Mesendoderm (in vitro differentiated cells): ENCODE data around the gene SP3.

ENCODE experiments used
- DNase-seq: peaks from one replicate; pipeline ENCODE4 v3.0.0; 2013
- H2AK5ac ChIP-seq: 2 replicates; pipeline ENCODE4 v1.6.1; 2013; ENCODE audit warnings: low read length, inconsistent platforms
- H2BK120ac ChIP-seq: 2 replicates; pipeline ENCODE4 v1.6.1; 2013; ENCODE audit warnings: low read depth, mild to moderate bottlenecking, low read length, moderate library complexity, mixed read lengths
- H2BK15ac ChIP-seq: replicated peaks from 2 replicates; pipeline ENCODE4 v1.6.1; 2013; ENCODE audit warnings: low read depth, mild to moderate bottlenecking, moderate library complexity
- H2BK5ac ChIP-seq: 2 replicates; pipeline ENCODE4 v1.6.1; 2013; ENCODE audit warnings: low read length, inconsistent platforms
- H3K18ac ChIP-seq: 2 replicates; pipeline ENCODE4 v1.6.1; 2013; ENCODE audit warnings: mild to moderate bottlenecking, low read length, mixed read lengths
- H3K23ac ChIP-seq: one replicate; pipeline ENCODE4 v1.6.1; 2013; ENCODE audit warnings: low read length
- H3K27ac ChIP-seq: 2 replicates; pipeline ENCODE4 v1.5.1; 2013; ENCODE audit warnings: low read depth, mild to moderate bottlenecking, inconsistent platforms, low read length, moderate library complexity
- H3K27me3 ChIP-seq: 2 replicates; pipeline ENCODE4 v1.6.1; 2013; ENCODE audit warnings: low read length, control low read depth, mild to moderate bottlenecking, inconsistent platforms; ENCODE audit not compliant: insufficient read depth, poor library complexity
- H3K36me3 ChIP-seq: 2 replicates; pipeline ENCODE4 v1.6.1; 2013; ENCODE audit warnings: low read length, inconsistent platforms; ENCODE audit not compliant: control insufficient read depth, insufficient read depth
- H3K4ac ChIP-seq: one replicate; pipeline ENCODE4 v1.6.1; 2013; ENCODE audit warnings: low read depth, mild to moderate bottlenecking, low read length, moderate library complexity
- H3K4me1 ChIP-seq: 2 replicates; pipeline ENCODE4 v1.6.1; 2013; ENCODE audit warnings: low read depth, low read length, inconsistent platforms; ENCODE audit not compliant: control insufficient read depth
- H3K4me2 ChIP-seq: 2 replicates; pipeline ENCODE4 v1.6.1; 2013; ENCODE audit warnings: low read length
- H3K4me3 ChIP-seq: 2 replicates; pipeline ENCODE4 v1.5.1; 2013; ENCODE audit warnings: mild to moderate bottlenecking, low read length
- H3K56ac ChIP-seq: one replicate; pipeline ENCODE4 v1.6.1; 2013; ENCODE audit warnings: low read length
- H3K79me1 ChIP-seq: 2 replicates; pipeline ENCODE4 v1.6.1; 2013; ENCODE audit warnings: low read length, inconsistent platforms
- H3K79me2 ChIP-seq: 2 replicates; pipeline ENCODE4 v1.6.1; 2013; ENCODE audit warnings: mild to moderate bottlenecking, low read length; ENCODE audit not compliant: control insufficient read depth, insufficient read depth
- H3K9ac ChIP-seq: 2 replicates; pipeline ENCODE4 v1.6.1; 2013; ENCODE audit warnings: low read length, inconsistent platforms
- H4K5ac ChIP-seq: one replicate; pipeline ENCODE4 v1.6.1; 2013; ENCODE audit warnings: low read length
- H4K8ac ChIP-seq: one replicate; pipeline ENCODE4 v1.6.1; 2013; ENCODE audit warnings: low read depth, mild to moderate bottlenecking, control low read depth, low read length, moderate library complexity
- WGBS: extraction: QIAGEN DNeasy Blood & Tissue Kit; methylation state at CpG from one replicate; pipeline ENCODE4 v1.1.7; 2013; ENCODE audit warnings: low lambda C conversion rate, missing lambda C conversion rate; ENCODE audit not compliant: insufficient coverage; ENCODE audit errors: extremely low coverage; 5-methylcytosine and 5-hydroxymethylcytosine counted together

SP3 gene

GRCh38 chr2:173986805-173987204 lies 21.6 kb upstream of the SP3 start:
- H3K4me1 ChIP-seq = no peaks in the 10 kb centered on the region
- no peak overlapping the region for H3K4me3 ChIP-seq
- no peak overlapping the region for H3K56ac ChIP-seq
- no CpG with 5 or more reads among the region's 2 CpGs for WGBS
- no peak overlapping the region for H3K23ac ChIP-seq
- no peak overlapping the region for H2BK120ac ChIP-seq
- no peak for DNase-seq
- H3K27me3 ChIP-seq = no peaks in the 10 kb centered on the region
- H3K79me2 ChIP-seq = no peaks in the 10 kb centered on the region
- H3K36me3 ChIP-seq = no peaks in the 10 kb centered on the region
- H2BK5ac ChIP-seq = no peak overlapping the region
- H3K18ac ChIP-seq = no peak overlapping the region
- no peak overlapping the region for H3K9ac ChIP-seq
- no peak overlapping the region for H3K27ac ChIP-seq
- no peak overlapping the region for H4K8ac ChIP-seq
- no peak overlapping the region for H3K4me2 ChIP-seq
- no peak overlapping the region for H3K4ac ChIP-seq
- H2BK15ac ChIP-seq = no peak overlapping the region
- H3K79me1 ChIP-seq = no peaks in the 10 kb centered on the region
- no peak overlapping the region for H4K5ac ChIP-seq
- H2AK5ac ChIP-seq = no peak overlapping the region

GRCh38 chr2:173985605-173985992 lies 20.4 kb upstream of the SP3 start:
- Histone ChIP-seq H3K27ac (no peak overlapping the region), H2BK5ac (no peak overlapping the region), H3K4me3 (no peak overlapping the region), H2BK120ac (no peak overlapping the region), H3K56ac (no peak overlapping the region), H3K9ac (no peak overlapping the region), H3K79me2 (no peaks in the 10 kb centered on the region), H3K4me2 (no peak overlapping the region), H2BK15ac (no peak overlapping the region), H3K18ac (no peak overlapping the region), H3K36me3 (no peaks in the 10 kb centered on the region), H3K27me3 (no peaks in the 10 kb centered on the region), H4K8ac (no peak overlapping the region), H3K79me1 (no peaks in the 10 kb centered on the region), H3K23ac (no peak overlapping the region), H3K4me1 (no peaks in the 10 kb centered on the region), H2AK5ac (no peak overlapping the region), H3K4ac (no peak overlapping the region), H4K5ac (no peak overlapping the region)
- no CpG with 5 or more reads among the region's 1 CpG for WGBS
- no peak for DNase-seq

- H2AK5ac ChIP-seq = no peak overlapping the region
- H3K4me2 ChIP-seq = no peak overlapping the region
- no peak overlapping the region for H4K5ac ChIP-seq
- no peaks in the 10 kb centered on the region for H3K79me1 ChIP-seq
- no peak overlapping the region for H2BK15ac ChIP-seq
- DNase-seq = no peak
- H3K27ac ChIP-seq = no peak overlapping the region
- no peaks in the 10 kb centered on the region for H3K36me3 ChIP-seq
- H3K18ac ChIP-seq = no peak overlapping the region
- H3K4me1 ChIP-seq = no peaks in the 10 kb centered on the region
- WGBS = no CpG with 5 or more reads among the region's 9 CpGs
- H3K79me2 ChIP-seq = no peaks in the 10 kb centered on the region
- H3K9ac ChIP-seq = no peak overlapping the region
- H3K4me3 ChIP-seq = no peak overlapping the region
- H3K23ac ChIP-seq = no peak overlapping the region
- H2BK5ac ChIP-seq = no peak overlapping the region
- no peak overlapping the region for H3K56ac ChIP-seq
- no peak overlapping the region for H4K8ac ChIP-seq
- H2BK120ac ChIP-seq = no peak overlapping the region
- no peaks in the 10 kb centered on the region for H3K27me3 ChIP-seq
- H3K4ac ChIP-seq = no peak overlapping the region
Observed at GRCh38 chr2:173984866-173985604, 19.9 kb upstream of the SP3 start.

GRCh38 chr2:173983391-173983871 lies 18.3 kb upstream of the SP3 start:
- Histone ChIP-seq H4K5ac (no peak overlapping the region), H2BK15ac (no peak overlapping the region), H3K27ac (no peak overlapping the region), H3K4ac (no peak overlapping the region), H3K79me1 (no peaks in the 10 kb centered on the region), H3K23ac (peak overlapping the region; percentile 24), H3K4me1 (no peaks in the 10 kb centered on the region), H2BK5ac (no peak overlapping the region), H3K9ac (no peak overlapping the region), H2BK120ac (no peak overlapping the region), H4K8ac (no peak overlapping the region), H3K18ac (peak overlapping the region; percentile 20), H3K56ac (peak overlapping the region; percentile 15), H3K79me2 (no peaks in the 10 kb centered on the region), H2AK5ac (no peak overlapping the region), H3K36me3 (no peaks in the 10 kb centered on the region), H3K4me2 (no peak overlapping the region), H3K4me3 (no peak overlapping the region), H3K27me3 (no peaks in the 10 kb centered on the region)
- WGBS = no CpG with 5 or more reads among the region's 3 CpGs
- no peak for DNase-seq

- Histone ChIP-seq H3K4me3 (no peak overlapping the region), H3K79me1 (no peaks in the 10 kb centered on the region), H3K36me3 (no peaks in the 10 kb centered on the region), H3K27ac (no peak overlapping the region), H3K4me1 (no peaks in the 10 kb centered on the region), H3K4ac (no peak overlapping the region), H2BK15ac (no peak overlapping the region), H3K18ac (no peak overlapping the region), H2BK5ac (no peak overlapping the region), H3K56ac (no peak overlapping the region), H3K23ac (no peak overlapping the region), H2AK5ac (no peak overlapping the region), H4K5ac (no peak overlapping the region), H3K27me3 (no peaks in the 10 kb centered on the region), H3K4me2 (no peak overlapping the region), H3K79me2 (no peaks in the 10 kb centered on the region), H2BK120ac (peak overlapping the region; percentile 49), H4K8ac (no peak overlapping the region), H3K9ac (no peak overlapping the region)
- WGBS = no CpG with 5 or more reads among the region's 3 CpGs
- DNase-seq = no peak
Observed at GRCh38 chr2:173982918-173983317, 17.7 kb upstream of the SP3 start.
